ENCODE data around the gene KATNAL2.
A peak's percentile ranks its signal among the peaks of the same experiment; 100 is the strongest.

Gene KATNAL2

DNA sequence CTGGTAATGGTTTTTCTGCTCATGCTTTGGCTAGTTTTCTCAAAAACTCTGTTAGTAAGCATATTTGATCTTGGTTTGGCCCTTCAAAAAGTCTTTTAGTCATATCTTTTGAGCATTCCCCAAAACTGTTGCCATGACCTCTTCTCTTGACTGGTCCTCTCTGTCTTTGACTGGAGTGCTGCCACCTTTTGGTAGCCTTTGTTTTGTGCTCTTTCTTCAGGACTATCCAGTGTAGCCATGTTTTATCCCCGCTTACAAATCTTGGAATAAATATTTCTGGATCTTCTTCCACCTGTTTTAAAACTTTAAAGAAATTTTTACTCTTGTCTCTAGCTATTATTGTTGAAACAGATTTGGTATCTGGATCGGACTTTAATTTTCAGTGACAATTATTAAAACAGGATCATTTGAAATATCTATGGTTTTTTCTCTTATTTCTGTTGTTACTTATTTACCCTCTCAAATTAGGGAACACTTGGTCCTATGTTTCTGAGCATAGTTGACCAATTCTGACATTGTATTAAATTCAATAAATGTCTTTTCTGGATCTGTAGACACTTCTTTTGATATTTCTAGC is 119.0 kb downstream of the KATNAL2 start:
- ChIA-PET CTCF (interaction anchor here (1.1 kb wide), 1 partner anchor 29 kb away, joined by 3 read pairs; no protein-coding TSS in a partner anchor), POLR2A (no interaction called here)
- TF ChIP-seq FOXM1 (IDR thresholded peaks at IDR 0.05; ENCODE audit: borderline replicate concordance) = no peak
- no peak for TF ChIP-seq ELF4 (IDR thresholded peaks at IDR 0.05)
- TF ChIP-seq LEF1 (IDR thresholded peaks at IDR 0.05; ENCODE audit: borderline replicate concordance) = no peak
- no peak for TF ChIP-seq ARNT (IDR thresholded peaks at IDR 0.05)
- TF ChIP-seq SP1 (IDR thresholded peaks at IDR 0.05) = no peak
- no peak for TF ChIP-seq CTBP1 (IDR thresholded peaks at IDR 0.05; ENCODE audit: borderline replicate concordance)
- TF ChIP-seq FOXA1 (IDR thresholded peaks at IDR 0.05) = no peak
- TF ChIP-seq TARDBP (IDR thresholded peaks at IDR 0.05) = no peak
- TF ChIP-seq SUZ12 (IDR thresholded peaks at IDR 0.05) = no peak
- no peak for TF ChIP-seq NFRKB (IDR thresholded peaks at IDR 0.05)
- no peak for TF ChIP-seq ZNF384 (IDR thresholded peaks at IDR 0.05)
- no peak for TF ChIP-seq BHLHE40 (IDR thresholded peaks at IDR 0.05; ENCODE audit: borderline replicate concordance)
- TF ChIP-seq L3MBTL2 (conservative IDR thresholded peaks at IDR 0.05) = no peak
- TF ChIP-seq FOXK2 (IDR thresholded peaks at IDR 0.05) = no peak
- no peak for TF ChIP-seq HDGF (IDR thresholded peaks at IDR 0.05; ENCODE audit: borderline replicate concordance)
- TF ChIP-seq, protein P1, sequence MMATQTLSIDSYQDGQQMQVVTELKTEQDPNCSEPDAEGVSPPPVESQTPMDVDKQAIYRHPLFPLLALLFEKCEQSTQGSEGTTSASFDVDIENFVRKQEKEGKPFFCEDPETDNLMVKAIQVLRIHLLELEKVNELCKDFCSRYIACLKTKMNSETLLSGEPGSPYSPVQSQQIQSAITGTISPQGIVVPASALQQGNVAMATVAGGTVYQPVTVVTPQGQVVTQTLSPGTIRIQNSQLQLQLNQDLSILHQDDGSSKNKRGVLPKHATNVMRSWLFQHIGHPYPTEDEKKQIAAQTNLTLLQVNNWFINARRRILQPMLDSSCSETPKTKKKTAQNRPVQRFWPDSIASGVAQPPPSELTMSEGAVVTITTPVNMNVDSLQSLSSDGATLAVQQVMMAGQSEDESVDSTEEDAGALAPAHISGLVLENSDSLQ (IDR thresholded peaks at IDR 0.05) = no peak
- peak; percentile 23 for DNase-seq (ENCODE audit: extremely low spot score)

DNA sequence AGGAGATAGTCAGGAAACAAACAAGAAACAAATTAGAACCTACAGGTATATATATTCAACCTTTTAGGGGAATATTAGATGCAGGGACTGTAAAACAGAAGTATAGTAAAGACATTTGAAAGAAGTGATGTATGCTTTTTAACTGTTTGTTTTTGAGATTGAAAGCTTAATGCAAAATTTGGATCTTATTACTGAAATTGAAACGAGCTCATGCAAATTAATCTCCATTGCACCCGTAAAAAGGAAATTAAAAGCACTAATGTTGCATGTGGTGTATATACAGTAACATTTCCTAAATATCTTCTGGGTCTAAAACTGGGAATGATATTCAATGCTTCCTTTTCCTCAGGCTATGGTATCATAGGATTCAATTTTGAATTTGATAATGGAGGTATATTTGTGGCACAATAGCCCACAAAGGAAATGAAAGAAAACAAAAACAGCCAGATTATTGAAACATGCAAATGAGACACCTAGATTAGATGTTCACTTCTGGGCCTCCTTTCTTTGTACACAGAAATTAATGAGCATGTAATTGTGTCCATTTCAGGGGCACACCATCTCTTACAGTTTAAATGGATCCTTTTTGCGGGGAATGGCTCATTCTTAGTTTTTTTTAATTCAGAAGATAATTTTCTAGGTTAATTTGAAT is 119.7 kb downstream of the KATNAL2 start:
- no peak for DNase-seq (ENCODE audit: extremely low spot score)
- TF ChIP-seq FOXK2 (IDR thresholded peaks at IDR 0.05) (no peak), L3MBTL2 (conservative IDR thresholded peaks at IDR 0.05) (no peak), HDGF (IDR thresholded peaks at IDR 0.05; ENCODE audit: borderline replicate concordance) (no peak), ZNF384 (IDR thresholded peaks at IDR 0.05) (no peak), FOXA1 (IDR thresholded peaks at IDR 0.05) (no peak), LEF1 (IDR thresholded peaks at IDR 0.05; ENCODE audit: borderline replicate concordance) (no peak), SUZ12 (IDR thresholded peaks at IDR 0.05) (no peak), BHLHE40 (IDR thresholded peaks at IDR 0.05; ENCODE audit: borderline replicate concordance) (no peak), CTBP1 (IDR thresholded peaks at IDR 0.05; ENCODE audit: borderline replicate concordance) (no peak), ARNT (IDR thresholded peaks at IDR 0.05) (no peak), TARDBP (IDR thresholded peaks at IDR 0.05) (no peak), SP1 (IDR thresholded peaks at IDR 0.05) (no peak), NFRKB (IDR thresholded peaks at IDR 0.05) (no peak), FOXM1 (IDR thresholded peaks at IDR 0.05; ENCODE audit: borderline replicate concordance) (no peak), ELF4 (IDR thresholded peaks at IDR 0.05) (no peak)
- TF ChIP-seq, protein P1 (IDR thresholded peaks at IDR 0.05) = no peak
- POLR2A ChIA-PET = no interaction called here
- CTCF ChIA-PET = interaction anchor here (1.1 kb wide), 1 partner anchor 29 kb away, joined by 3 read pairs; no protein-coding TSS in a partner anchor

DNA sequence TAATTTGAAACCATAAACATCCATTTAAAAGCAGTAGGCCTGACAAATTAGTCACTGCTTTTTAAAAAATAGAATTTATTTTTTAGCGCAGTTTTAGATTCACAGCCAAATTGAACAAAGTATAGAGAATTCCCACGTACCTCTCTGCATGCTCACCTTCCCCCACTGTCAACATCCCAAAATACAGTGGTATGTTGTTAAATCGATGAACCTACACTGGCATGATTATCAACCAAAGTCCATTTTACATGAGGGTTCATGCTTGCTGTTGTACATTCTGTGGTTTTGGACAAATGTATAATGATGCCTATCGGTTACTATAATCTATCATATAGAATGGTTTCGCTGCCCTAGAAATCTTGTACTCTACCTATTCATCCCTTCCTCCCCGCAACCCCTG is 123.6 kb downstream of the KATNAL2 start:
- TF ChIP-seq FOXM1 (IDR thresholded peaks at IDR 0.05; ENCODE audit: borderline replicate concordance) (no peak), BHLHE40 (IDR thresholded peaks at IDR 0.05; ENCODE audit: borderline replicate concordance) (no peak), SUZ12 (IDR thresholded peaks at IDR 0.05) (no peak), SP1 (IDR thresholded peaks at IDR 0.05) (no peak), NFRKB (IDR thresholded peaks at IDR 0.05) (no peak), ARNT (IDR thresholded peaks at IDR 0.05) (no peak), HDGF (IDR thresholded peaks at IDR 0.05; ENCODE audit: borderline replicate concordance) (no peak), ELF4 (IDR thresholded peaks at IDR 0.05) (no peak), L3MBTL2 (conservative IDR thresholded peaks at IDR 0.05) (no peak), LEF1 (IDR thresholded peaks at IDR 0.05; ENCODE audit: borderline replicate concordance) (no peak), TARDBP (IDR thresholded peaks at IDR 0.05) (no peak), ZNF384 (IDR thresholded peaks at IDR 0.05) (no peak), CTBP1 (IDR thresholded peaks at IDR 0.05; ENCODE audit: borderline replicate concordance) (no peak), FOXK2 (IDR thresholded peaks at IDR 0.05) (no peak), FOXA1 (IDR thresholded peaks at IDR 0.05) (no peak)
- TF ChIP-seq, protein P1 (IDR thresholded peaks at IDR 0.05) = no peak
- CTCF ChIA-PET = no interaction called here
- POLR2A ChIA-PET = no interaction called here
- no peak for DNase-seq (ENCODE audit: extremely low spot score)

DNA sequence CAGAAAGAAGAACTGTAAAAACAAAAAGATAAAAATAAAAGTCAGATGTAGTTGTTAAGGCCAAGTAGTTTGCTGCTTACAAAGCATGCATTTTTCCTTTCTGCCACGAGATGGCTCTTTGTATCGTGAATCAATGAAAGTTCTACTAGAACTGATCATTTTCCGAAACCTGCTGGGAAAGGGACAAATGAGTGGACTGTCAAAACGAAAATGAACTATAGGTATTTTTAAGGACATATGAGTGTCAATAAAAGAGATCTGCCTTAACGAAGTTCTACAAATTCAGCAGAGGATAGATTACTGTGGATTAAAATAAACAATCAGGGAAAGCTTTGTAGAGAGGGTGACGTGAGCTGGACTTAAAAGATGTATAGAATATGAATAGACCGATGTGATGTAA is 133.1 kb downstream of the KATNAL2 start:
- ChIA-PET CTCF (no interaction called here), POLR2A (no interaction called here)
- peak; percentile 15 for DNase-seq (ENCODE audit: extremely low spot score)
- TF ChIP-seq ZNF384 (IDR thresholded peaks at IDR 0.05) = no peak
- no peak for TF ChIP-seq FOXK2 (IDR thresholded peaks at IDR 0.05)
- TF ChIP-seq TARDBP (IDR thresholded peaks at IDR 0.05) = no peak
- TF ChIP-seq NFRKB (IDR thresholded peaks at IDR 0.05) = no peak
- TF ChIP-seq FOXA1 (IDR thresholded peaks at IDR 0.05) = no peak
- no peak for TF ChIP-seq L3MBTL2 (conservative IDR thresholded peaks at IDR 0.05)
- TF ChIP-seq ARNT (IDR thresholded peaks at IDR 0.05) = no peak
- no peak for TF ChIP-seq BHLHE40 (IDR thresholded peaks at IDR 0.05; ENCODE audit: borderline replicate concordance)
- TF ChIP-seq SP1 (IDR thresholded peaks at IDR 0.05) = no peak
- TF ChIP-seq, protein P1 (IDR thresholded peaks at IDR 0.05) = no peak

DNA sequence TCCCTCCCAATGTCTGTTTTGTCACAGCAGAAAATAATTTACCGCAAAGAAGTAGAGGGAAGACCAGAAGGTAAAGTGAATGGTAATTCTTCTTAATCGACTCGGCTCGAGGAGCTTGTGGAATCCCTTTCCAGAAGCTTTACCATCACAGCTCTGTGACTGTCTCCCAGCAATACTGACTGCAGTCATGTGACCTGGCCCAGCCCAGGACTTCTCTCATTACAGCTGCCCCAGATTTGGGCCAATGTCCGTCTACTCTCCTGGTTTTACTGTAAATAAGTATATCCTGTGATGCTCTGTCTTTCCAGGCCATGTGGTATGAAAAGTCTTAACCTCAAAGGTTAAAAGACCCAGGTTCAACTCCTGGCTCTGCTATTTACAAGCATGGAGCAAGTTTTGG is 137.0 kb downstream of the KATNAL2 start:
- TF ChIP-seq SP1 (IDR thresholded peaks at IDR 0.05) = no peak
- TF ChIP-seq FOXK2 (IDR thresholded peaks at IDR 0.05) = no peak
- TF ChIP-seq HDGF (IDR thresholded peaks at IDR 0.05; ENCODE audit: borderline replicate concordance) = no peak
- no peak for TF ChIP-seq ZNF384 (IDR thresholded peaks at IDR 0.05)
- TF ChIP-seq CTBP1 (IDR thresholded peaks at IDR 0.05; ENCODE audit: borderline replicate concordance) = no peak
- TF ChIP-seq LEF1 (IDR thresholded peaks at IDR 0.05; ENCODE audit: borderline replicate concordance) = no peak
- TF ChIP-seq TARDBP (IDR thresholded peaks at IDR 0.05) = no peak
- ChIA-PET POLR2A (no interaction called here), CTCF (interaction anchor here (0.5 to 1.9 kb wide), 2 partner anchors 150 to 282 kb away, joined by 5 to 8 read pairs; no protein-coding TSS in a partner anchor)
- no peak for DNase-seq (ENCODE audit: extremely low spot score)
